ENCODE data around the gene MT1A. TPM values are rescaled to one million over a fixed set of nuclear protein-coding genes. Genes with fewer than 3 reads are reported as not detected.

MT1A gene
- total and polyA plus RNA-seq, 7 donors, result 4.0 to 4,396 (median 128) TPM

DNA sequence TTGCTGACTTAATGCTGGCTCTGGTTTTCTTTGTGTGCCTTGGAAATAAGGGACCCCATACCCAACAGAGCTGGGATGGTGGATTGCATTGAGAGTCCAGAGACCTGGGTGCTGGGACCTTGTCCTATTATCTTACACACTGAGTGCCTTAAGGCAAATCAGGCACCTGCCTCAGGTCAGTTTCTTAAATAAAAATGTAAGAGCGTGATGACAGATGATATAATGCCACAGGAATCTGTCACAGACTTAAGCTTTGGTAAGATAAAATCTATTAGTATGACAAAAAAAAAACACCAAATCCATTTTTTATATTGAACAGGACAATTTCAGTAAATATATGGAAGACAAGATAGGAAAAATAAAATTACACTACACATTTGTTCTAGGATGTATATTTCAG lies 1.6 kb downstream of the MT1A start:
- DNase-seq (no peak), ATAC-seq (no peak)
- Histone ChIP-seq H3K27ac (no peak overlapping the region), H3K4me1 (peaks cover 10% of the 10 kb centered on the region), H3K4me3 (no peak overlapping the region), H3K9me3 (no peaks in the 10 kb centered on the region), H3K27me3 (ENCODE audit: insufficient read depth in 3 of 3, low read length in 2 of 3) (peaks cover 0 to 2% (median 0%) of the 10 kb centered on the region in 3 donors), H3K36me3 (ENCODE audit: insufficient read depth in 1 of 2, low read depth in 1 of 2) (no peaks in the 10 kb centered on the region)
- TF ChIP-seq, protein P1, sequence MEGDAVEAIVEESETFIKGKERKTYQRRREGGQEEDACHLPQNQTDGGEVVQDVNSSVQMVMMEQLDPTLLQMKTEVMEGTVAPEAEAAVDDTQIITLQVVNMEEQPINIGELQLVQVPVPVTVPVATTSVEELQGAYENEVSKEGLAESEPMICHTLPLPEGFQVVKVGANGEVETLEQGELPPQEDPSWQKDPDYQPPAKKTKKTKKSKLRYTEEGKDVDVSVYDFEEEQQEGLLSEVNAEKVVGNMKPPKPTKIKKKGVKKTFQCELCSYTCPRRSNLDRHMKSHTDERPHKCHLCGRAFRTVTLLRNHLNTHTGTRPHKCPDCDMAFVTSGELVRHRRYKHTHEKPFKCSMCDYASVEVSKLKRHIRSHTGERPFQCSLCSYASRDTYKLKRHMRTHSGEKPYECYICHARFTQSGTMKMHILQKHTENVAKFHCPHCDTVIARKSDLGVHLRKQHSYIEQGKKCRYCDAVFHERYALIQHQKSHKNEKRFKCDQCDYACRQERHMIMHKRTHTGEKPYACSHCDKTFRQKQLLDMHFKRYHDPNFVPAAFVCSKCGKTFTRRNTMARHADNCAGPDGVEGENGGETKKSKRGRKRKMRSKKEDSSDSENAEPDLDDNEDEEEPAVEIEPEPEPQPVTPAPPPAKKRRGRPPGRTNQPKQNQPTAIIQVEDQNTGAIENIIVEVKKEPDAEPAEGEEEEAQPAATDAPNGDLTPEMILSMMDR (IDR thresholded peaks at IDR 0.05), result no peak
- intact Hi-C loops (cut with DNase I), result loop anchor here in 1 of 2 donors (5.0 kb wide), 1 partner anchor 38 kb away; no protein-coding TSS in a partner anchor
- 89 to 90% (median 90%) methylated on average over 1 of the region's 1 CpG for WGBS, 3 donors

DNA sequence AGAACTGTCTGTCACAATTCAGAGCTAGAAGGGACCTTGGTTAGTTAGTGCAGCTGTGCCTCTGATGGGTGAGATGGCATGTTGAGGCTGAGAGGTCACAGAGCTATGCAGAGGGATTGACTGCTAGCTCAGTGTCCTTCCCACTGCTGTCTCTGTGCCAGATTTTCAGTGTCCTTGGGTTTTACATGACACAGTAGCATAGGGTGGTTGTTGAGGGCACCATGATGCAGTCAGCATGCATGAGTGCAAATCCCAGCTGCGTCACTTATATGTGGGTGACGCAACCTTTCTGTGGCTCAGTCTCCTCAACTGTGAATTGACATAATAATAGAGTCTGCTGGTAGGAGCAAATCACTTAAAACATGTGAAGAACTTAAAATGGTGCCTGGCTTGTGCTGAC lies 2.7 kb downstream of the MT1A start:
- DNase-seq, result no peak
- H3K27me3 ChIP-seq (ENCODE audit: insufficient read depth in 3 of 3, low read length in 2 of 3), result no peaks in the 10 kb centered on the region

GRCh38 chr16:56643080-56643778 lies 4.8 kb downstream of the MT1A start:
- ATAC-seq, result peak; percentile 83 to 86 (median 84)
- H3K27me3 ChIP-seq (ENCODE audit: insufficient read depth in 3 of 3, low read length in 2 of 3), result peaks cover 0 to 5% (median 0%) of the 10 kb centered on the region in 3 donors
- WGBS, 3 donors, result 12 to 19% (median 14%) methylated on average over 40 to 42 of the region's 42 CpGs

More for the DNA sequence above, 2.7 kb downstream of the MT1A start:
- H3K4me1 ChIP-seq, result peaks cover 10% of the 10 kb centered on the region
- ATAC-seq, result no peak
- H3K36me3 ChIP-seq (ENCODE audit: insufficient read depth in 1 of 2, low read depth in 1 of 2), result no peaks in the 10 kb centered on the region
- 95 to 96% (median 96%) methylated on average over 2 of the region's 2 CpGs for WGBS, 3 donors
- no peak overlapping the region for H3K4me3 ChIP-seq
- TF ChIP-seq, protein P1 (IDR thresholded peaks at IDR 0.05), result no peak
- H3K9me3 ChIP-seq, result no peaks in the 10 kb centered on the region
- no peak overlapping the region for H3K27ac ChIP-seq
- intact Hi-C loops (cut with DNase I), result loop anchor here in 1 of 2 donors (5.0 kb wide), 1 partner anchor 39 kb away; no protein-coding TSS in a partner anchor

DNA sequence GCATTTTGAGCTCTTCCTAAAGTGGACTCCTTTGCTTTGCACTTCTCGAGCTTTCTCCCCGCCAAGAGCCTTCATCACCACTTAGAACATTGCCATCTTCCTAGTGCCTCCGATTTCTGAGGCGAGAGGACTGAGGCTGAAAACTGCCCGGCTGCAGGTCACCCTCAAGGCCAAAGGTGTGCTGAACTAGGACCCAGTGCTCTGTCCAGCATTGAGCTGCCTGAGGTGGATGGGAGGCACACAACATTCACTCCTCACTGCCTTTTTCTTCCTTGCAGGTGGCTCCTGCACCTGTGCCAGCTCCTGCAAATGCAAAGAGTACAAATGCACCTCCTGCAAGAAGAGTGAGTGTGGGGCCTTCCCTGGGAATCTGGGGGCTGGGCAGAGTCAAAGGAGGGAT lies 5.4 kb downstream of the MT1A start:
- Histone ChIP-seq H3K4me3 (no peak overlapping the region), H3K27me3 (ENCODE audit: insufficient read depth in 3 of 3, low read length in 2 of 3) (peaks cover 0 to 6% (median 0%) of the 10 kb centered on the region in 3 donors), H3K36me3 (ENCODE audit: insufficient read depth in 1 of 2, low read depth in 1 of 2) (no peaks in the 10 kb centered on the region), H3K4me1 (peaks cover 5% of the 10 kb centered on the region), H3K27ac (no peak overlapping the region), H3K9me3 (no peaks in the 10 kb centered on the region)
- DNase-seq (no peak), ATAC-seq (no peak)
- TF ChIP-seq, protein P1 (IDR thresholded peaks at IDR 0.05), result no peak
- intact Hi-C loops (cut with DNase I), result loop anchor here in 1 of 2 donors (5.0 kb wide), 1 partner anchor 42 kb away; no protein-coding TSS in a partner anchor
- WGBS, 3 donors, result 50 to 62% (median 55%) methylated on average over 5 of the region's 5 CpGs

More at GRCh38 chr16:56643080-56643778, 4.8 kb downstream of the MT1A start:
- intact Hi-C loops (cut with DNase I), result loop anchor here in 1 of 2 donors (5.0 kb wide), 1 partner anchor 41 kb away; no protein-coding TSS in a partner anchor
- Histone ChIP-seq H3K36me3 (ENCODE audit: insufficient read depth in 1 of 2, low read depth in 1 of 2) (no peaks in the 10 kb centered on the region), H3K9me3 (no peaks in the 10 kb centered on the region), H3K27ac (no peak overlapping the region), H3K4me1 (peaks cover 10% of the 10 kb centered on the region), H3K4me3 (peak overlapping the region; percentile 52)
- DNase-seq, result peak; percentile 80 to 83
- TF ChIP-seq, protein P1 (IDR thresholded peaks at IDR 0.05), result peak; percentile 36

All from psoas muscle (tissue), 8 donors.